Psoas muscle (tissue), 8 donors: ENCODE results near the gene PTPRH. TPM values are rescaled to one million over a fixed set of nuclear protein-coding genes. Genes with fewer than 3 reads are reported as not detected.

Experiments used
- ATAC-seq, 4 donors: fragments of 200-7000 bp; cut with Tn5 transposase; one replicate each; pipeline ENCODE4 v1.9.1; 2020; ENCODE audit warnings: moderate library complexity in 3 of 4, mild to moderate bottlenecking in 2 of 4
- DNase-seq, 2 donors: peaks; one replicate each; pipeline ENCODE4 v3.0.0-alpha.2; 2020
- H3K27ac ChIP-seq: fragments of 200-600 bp; one replicate; pipeline ENCODE4 v1.8.0; 2022
- H3K27me3 ChIP-seq, 3 donors: fragments of 200-600 bp in 1 of 3; one replicate each; pipeline versions ENCODE4 v1.6.1 to v1.8.0; 2013 to 2022; ENCODE audit warnings: low read length in 2 of 3, mild to moderate bottlenecking in 2 of 3, moderate library complexity in 1 of 3; ENCODE audit not compliant: insufficient read depth in 3 of 3
- H3K36me3 ChIP-seq, 2 donors: fragments of 200-600 bp in 1 of 2; one replicate each; pipeline versions ENCODE4 v1.6.1 to v1.8.0; 2013 to 2022; ENCODE audit warnings: low read depth in 1 of 2, mild to moderate bottlenecking in 1 of 2, moderate library complexity in 1 of 2; ENCODE audit not compliant: insufficient read depth in 1 of 2
- H3K4me1 ChIP-seq: fragments of 200-600 bp; one replicate; pipeline ENCODE4 v1.8.0; 2022
- H3K4me3 ChIP-seq: fragments of 200-600 bp; one replicate; pipeline ENCODE4 v1.8.0; 2022; ENCODE audit warnings: mild to moderate bottlenecking
- H3K9me3 ChIP-seq: fragments of 200-600 bp; one replicate; pipeline ENCODE4 v1.8.0; 2022
- WGBS, 3 donors: extraction: QIAGEN DNeasy Blood & Tissue Kit; methylation state at CpG; one replicate each; pipeline versions ENCODE4 v1.1.6 to v1.1.7; 2013; 5-methylcytosine and 5-hydroxymethylcytosine counted together
- intact Hi-C, 2 donors: fragments of 100-400 bp; cut with DNase I; formaldehyde crosslinking; loops; one replicate each; pipeline versions ENCODE4 v1.11.0 to v1.14.2; 2022
- polyA plus RNA-seq, 3 donors: library from polyadenylated mRNA; stranded (reverse); fragments of 200-250 nt; gene quantifications; one replicate each; pipeline ENCODE4 v1.2.3, GENCODE V29; 2013
- total RNA-seq, 4 donors: library from RNA; stranded (reverse); fragmentation: NEBNext Ultra II Directional in 2 of 4; extraction: Animal tissue kit (Norgen Biotek cat#: 25700) in 2 of 4; gene quantifications; one replicate each; pipeline versions ENCODE4 v1.2.1 to v1.2.4, GENCODE V29; 2021 to 2023
- TF ChIP-seq, protein P1 (sequence below): fragments of 200-600 bp; IDR thresholded peaks from one replicate; pipeline ENCODE4 v1.8.0; 2022; ENCODE audit warnings: antibody characterized with exemption
- donor health status: healthy with polysubstance abuse.
- donor health status: DM: no; HTN: no; CAD: no; lungs with moderate emphysema.
- donor health status: Bipolar disorder and iron deficiency.
- donor health status: healthy.
- donor health status: DM: yes; HTN: yes; CAD: no.
- donor health status: DM: no; HTN: no; CAD: no.
- donor health status: DM: no; HTN: no; CAD: no.
- donor health status: DM: yes; HTN: yes; CAD: no.

PTPRH gene
- total and polyA plus RNA-seq, 7 donors, result 0.04 to 0.18 (median 0.13) TPM; not detected in 1

DNA sequence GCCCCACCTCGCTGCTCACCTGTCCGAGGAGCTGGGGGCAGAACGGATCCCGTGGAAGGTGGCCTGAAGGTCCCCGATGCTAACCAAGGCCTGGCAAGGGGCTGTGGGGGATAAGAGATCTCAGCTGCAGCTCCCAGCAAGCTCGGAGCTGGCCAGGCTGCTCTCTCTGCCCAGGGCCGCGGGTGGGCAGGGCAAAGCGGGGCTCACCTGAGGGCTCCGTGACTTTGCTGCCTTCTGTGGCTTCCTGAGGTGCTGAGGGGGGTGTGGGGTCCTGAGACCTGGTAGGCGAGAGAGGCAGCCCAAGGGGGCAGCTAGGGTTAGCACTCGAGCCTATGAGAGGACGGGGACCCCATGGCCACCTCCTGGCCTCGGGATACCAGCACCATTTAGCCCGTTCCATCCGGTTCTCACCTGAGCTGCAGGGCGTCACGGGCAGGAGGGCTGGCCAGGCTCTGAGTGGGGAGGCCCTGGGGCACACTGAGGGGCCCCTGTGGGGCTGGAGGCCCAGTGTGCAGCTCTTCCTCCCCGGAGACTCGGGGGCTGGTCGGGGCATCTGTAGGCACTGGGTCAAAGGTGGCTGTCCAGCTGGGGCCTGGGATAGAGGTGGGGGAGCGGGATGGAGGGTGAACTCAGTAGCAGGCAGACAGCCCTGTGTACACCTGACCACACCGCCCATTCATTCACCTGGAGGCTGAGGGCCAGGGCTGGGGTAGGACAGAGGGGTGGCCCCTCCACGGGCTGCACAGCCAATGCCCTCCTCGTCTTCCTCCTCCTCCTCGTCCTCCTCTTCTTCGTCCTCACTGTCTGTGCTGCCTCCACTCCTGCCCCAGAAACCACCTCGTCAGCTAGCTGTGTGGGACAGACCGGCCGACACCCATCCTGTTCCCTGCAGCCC, 22.3 kb upstream of the PTPRH start:
- H3K9me3 ChIP-seq, result no peaks in the 10 kb centered on the region
- H3K27me3 ChIP-seq, result no peaks in the 10 kb centered on the region
- no peak overlapping the region for H3K4me3 ChIP-seq
- peaks cover 10 to 97% of the 10 kb centered on the region in 2 donors for H3K36me3 ChIP-seq
- H3K27ac ChIP-seq, result no peak overlapping the region
- H3K4me1 ChIP-seq, result no peaks in the 10 kb centered on the region
- TF ChIP-seq, protein P1, sequence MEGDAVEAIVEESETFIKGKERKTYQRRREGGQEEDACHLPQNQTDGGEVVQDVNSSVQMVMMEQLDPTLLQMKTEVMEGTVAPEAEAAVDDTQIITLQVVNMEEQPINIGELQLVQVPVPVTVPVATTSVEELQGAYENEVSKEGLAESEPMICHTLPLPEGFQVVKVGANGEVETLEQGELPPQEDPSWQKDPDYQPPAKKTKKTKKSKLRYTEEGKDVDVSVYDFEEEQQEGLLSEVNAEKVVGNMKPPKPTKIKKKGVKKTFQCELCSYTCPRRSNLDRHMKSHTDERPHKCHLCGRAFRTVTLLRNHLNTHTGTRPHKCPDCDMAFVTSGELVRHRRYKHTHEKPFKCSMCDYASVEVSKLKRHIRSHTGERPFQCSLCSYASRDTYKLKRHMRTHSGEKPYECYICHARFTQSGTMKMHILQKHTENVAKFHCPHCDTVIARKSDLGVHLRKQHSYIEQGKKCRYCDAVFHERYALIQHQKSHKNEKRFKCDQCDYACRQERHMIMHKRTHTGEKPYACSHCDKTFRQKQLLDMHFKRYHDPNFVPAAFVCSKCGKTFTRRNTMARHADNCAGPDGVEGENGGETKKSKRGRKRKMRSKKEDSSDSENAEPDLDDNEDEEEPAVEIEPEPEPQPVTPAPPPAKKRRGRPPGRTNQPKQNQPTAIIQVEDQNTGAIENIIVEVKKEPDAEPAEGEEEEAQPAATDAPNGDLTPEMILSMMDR, result no peak
- ATAC-seq, result no peak
- intact Hi-C loops, result no loop called here
- no peak for DNase-seq
- WGBS, 3 donors, result 88 to 94% (median 92%) methylated on average over 30 of the region's 30 CpGs

DNA sequence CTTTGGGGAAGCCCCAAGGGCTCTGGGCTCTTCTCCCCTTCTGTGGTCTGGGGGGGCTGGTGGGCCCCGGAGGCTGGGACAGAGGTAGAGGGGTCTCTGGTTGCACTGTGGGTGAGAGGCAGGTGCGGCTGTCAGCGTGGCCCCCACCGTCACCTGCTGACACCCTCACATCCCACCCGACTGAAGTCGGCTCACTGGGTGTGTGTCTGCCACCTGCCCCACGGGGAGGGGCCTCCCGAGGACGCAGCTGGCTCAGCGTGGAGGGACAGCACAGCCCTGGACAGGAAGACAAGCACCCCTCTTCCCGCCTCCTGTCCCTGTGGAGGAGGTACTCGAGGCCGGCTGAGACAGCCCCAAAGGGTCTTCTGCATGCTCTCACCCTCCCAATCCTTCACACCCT, 21.5 kb upstream of the PTPRH start:
- no peaks in the 10 kb centered on the region for H3K9me3 ChIP-seq
- H3K4me3 ChIP-seq, result no peak overlapping the region
- peaks cover 6 to 89% of the 10 kb centered on the region in 2 donors for H3K36me3 ChIP-seq
- TF ChIP-seq, protein P1, result no peak
- intact Hi-C loops, result no loop called here
- no peaks in the 10 kb centered on the region for H3K4me1 ChIP-seq
- ATAC-seq (no peak), DNase-seq (no peak)
- no peaks in the 10 kb centered on the region for H3K27me3 ChIP-seq
- 78 to 92% (median 84%) methylated on average over 12 to 13 of the region's 13 CpGs for WGBS, 3 donors
- H3K27ac ChIP-seq, result no peak overlapping the region

DNA sequence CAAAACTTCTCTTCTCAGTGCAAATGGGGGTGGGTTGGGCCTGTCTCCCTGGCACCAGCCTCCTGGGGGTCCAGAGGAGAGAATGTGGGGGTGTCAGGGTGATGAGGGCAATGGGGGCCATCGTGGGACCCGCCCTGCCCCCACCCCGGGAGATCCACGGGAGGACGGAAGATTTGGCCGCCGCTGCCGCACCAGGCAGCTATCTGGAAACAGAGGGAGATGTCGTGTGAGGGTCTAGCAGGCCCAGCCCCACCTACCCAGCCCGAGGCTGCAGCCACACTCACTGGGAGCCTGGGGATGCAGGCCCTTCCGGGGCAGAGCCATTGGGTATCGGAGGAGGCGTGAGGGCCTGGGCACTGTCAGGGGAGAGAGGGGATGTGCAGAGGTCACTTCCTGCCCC, 21.0 kb upstream of the PTPRH start:
- Histone ChIP-seq H3K27me3 (no peaks in the 10 kb centered on the region), H3K9me3 (no peaks in the 10 kb centered on the region), H3K36me3 (peaks cover 6 to 87% of the 10 kb centered on the region in 2 donors), H3K4me1 (no peaks in the 10 kb centered on the region), H3K27ac (no peak overlapping the region), H3K4me3 (no peak overlapping the region)
- 83 to 87% (median 85%) methylated on average over 12 to 13 of the region's 13 CpGs for WGBS, 3 donors
- DNase-seq (no peak), ATAC-seq (no peak)
- intact Hi-C loops, result no loop called here
- TF ChIP-seq, protein P1, result no peak

DNA sequence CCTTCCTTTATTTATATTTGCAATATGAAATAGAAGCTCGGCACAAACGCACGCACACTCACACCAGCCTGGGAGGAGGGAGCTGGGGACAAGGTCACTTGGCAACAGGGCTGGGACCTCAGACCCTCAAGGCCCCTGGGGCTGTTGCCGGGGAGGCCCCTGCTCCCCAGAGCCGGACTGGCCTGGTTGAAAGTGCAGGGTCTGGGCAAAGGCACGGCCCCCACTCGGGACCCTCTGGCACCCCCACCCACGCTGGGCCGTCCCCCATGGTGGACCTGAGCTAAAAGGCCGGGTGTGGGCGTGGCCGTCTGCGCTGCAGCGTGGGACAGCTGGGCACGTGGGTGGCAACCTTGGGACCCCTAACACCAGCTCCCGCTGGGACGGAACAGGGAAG, 20.5 kb upstream of the PTPRH start:
- peaks cover 6 to 81% of the 10 kb centered on the region in 2 donors for H3K36me3 ChIP-seq
- TF ChIP-seq, protein P1, result no peak
- WGBS, 3 donors, result 84 to 90% (median 87%) methylated on average over 17 of the region's 17 CpGs
- intact Hi-C loops, result no loop called here
- no peaks in the 10 kb centered on the region for H3K9me3 ChIP-seq
- no peak for DNase-seq
- H3K4me1 ChIP-seq, result no peaks in the 10 kb centered on the region
- no peak overlapping the region for H3K4me3 ChIP-seq
- ATAC-seq, result no peak
- H3K27ac ChIP-seq, result no peak overlapping the region
- H3K27me3 ChIP-seq, result no peaks in the 10 kb centered on the region
